NCI-H2081 treated with DMSO at 0.1 percent for 48 hours (cell line): ENCODE measurements around the gene GPC4.
"Not testable (repeated sequence)": the region's sequence is repeated elsewhere in the genome, so short reads cannot be mapped to it uniquely, and the experiment has no call there.

Experiments
- DNase-seq: peaks from one replicate; lab custom pipeline; 2025; lab: John Stamatoyannopoulos, UW

The GPC4 gene

DNA sequence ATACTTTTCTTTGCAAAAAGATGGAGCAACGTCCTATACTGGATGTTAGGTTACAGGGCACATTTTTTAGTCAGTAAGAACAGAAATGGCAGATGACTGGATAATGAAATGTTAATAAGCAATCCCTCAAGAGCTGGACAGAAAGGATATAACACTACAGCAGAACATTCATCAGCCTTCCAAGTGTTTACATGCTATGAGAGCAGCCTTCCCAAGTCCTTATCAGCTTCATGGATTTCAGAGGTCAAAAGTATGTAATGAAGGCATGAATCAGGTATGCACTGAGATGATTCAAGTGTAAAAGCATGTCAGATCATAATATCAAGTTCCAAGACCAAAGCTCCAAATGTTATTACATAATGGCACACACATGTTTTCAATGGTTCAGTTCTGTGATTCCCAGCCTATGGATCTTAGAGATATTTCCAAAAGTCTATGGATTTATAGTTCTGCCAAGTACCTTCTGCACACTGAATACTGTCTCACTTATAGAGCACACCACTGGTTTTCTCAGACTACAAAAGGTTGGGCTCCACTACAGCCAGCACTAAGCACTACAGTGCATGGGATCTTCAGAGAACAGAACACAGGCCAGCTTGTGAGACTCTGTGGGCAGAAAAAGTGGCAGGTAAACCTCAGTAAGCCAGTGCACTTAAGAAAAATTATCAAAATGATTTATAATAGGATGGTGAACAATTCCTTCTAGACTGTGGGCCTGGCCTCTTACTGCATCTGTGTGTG lies 49.2 kb downstream of the GPC4 start:
- no peak for DNase-seq

DNA sequence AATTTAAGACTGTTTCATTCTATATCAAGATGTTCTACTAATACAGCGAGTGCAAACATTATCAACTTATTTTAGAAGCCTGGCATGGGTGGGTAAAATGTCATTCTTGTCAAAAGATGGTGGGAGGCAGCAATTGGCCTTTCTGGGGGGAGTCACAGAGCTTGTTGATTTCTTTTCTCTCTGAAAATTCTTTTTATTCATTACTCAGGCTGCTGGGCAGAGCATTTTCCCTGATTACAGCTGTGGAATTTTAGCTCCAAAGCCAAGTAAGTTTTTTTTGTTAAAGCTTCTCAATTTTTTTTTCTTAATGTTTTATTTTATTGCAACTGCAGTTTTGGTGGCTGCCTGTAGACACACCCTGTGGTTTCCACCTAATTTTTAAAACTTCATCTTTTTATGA lies 50.4 kb downstream of the GPC4 start:
- no peak for DNase-seq

DNA sequence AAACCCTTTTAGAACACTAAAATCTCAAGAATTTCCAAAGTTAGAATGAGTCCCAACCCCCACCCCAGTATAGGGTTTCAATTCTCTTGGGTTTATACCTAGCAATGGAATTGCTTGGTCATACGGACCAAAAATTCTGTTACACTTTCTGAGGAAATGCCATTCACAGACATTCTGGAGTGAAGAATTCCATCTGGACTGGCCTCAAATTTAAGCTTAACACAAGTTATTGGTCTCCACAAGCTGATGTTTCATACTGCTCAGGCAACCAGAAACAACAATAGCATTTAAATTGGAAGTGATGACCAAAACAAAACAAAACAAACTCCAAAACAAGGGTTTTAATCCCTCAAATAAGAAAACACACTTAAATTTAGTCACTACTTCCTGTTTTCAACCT lies 51.1 kb downstream of the GPC4 start:
- DNase-seq: no peak

DNA sequence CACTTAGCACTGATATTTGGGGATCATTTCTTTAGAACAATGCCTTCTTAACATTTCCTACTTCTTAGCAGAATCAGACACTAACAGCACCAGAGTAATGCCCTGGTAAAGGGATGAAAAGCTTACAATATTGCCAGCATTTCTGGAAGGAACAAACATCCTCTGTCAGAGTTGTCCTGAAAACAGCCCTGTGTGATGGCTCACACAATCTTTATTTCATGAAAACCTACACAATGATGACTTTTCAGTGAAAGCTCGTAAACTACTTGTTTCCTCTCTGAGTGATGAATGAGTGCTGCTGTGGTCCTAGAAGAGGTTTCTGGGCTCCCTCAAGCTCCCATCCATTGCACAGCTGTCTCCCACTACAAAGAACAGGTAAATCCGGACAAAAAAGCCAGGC lies 52.8 kb downstream of the GPC4 start:
- DNase-seq: no peak

DNA sequence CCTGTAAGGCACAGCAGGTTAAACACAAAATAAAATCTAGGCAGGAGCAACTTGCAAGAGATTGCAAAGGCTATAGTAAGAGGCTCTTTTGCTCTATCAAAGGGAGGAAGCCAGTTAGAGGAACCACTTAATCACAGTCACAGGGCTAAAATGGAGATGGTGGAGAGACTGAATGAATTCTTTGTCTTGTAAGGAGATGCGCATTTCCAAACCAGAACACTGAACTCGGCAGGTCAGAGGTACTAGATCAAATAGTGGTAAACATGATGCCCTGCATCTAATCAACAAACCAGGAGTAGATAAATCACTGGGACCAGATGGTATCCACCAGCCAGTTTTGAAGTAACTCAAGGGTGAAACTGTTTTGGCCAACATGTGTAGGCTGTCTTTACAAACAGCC lies 55.8 kb downstream of the GPC4 start:
- DNase-seq: no peak

GRCh38 chrX:133353233-133353632 lies 62.1 kb downstream of the GPC4 start:
- DNase-seq: no peak

GRCh38 chrX:133350751-133351150 lies 64.5 kb downstream of the GPC4 start:
- no peak for DNase-seq

DNA sequence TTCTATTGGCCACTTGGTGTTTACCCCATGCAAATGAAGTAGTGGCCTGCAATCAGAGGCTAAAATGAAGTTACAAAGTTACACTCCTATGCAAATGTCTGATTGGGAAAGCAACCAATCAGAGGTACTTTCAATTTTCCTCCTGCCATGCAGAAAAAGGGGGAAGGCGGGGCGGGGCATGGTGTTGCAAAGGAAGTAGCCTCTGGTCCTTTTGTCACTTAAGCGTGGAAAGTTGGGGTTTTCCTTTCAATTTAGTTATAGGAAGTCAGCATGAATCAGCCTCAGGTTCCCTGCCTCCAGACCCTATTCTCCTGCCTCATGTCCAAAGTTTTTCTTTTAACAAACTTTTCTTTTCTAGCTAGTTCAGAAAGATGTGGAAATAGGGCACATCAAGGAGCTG lies 69.3 kb downstream of the GPC4 start:
- no peak for DNase-seq

DNA sequence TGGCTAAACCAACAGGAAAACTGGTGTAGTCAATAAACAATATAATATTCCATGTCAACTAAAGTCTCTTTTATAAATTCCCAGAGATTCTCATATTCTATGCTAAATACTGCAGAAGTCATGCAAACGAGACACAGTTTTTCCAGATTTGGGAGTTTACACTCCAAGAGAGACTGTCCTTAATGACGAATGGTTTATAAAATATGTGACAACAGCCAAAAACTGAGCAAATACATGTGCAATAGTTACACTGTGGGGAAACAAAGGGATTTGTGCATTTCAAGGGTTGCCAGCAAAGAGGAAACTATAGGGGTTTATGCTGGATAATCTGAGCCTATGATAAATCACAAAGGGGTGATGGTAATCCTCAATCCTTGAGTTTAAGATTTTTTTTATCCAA lies 75.7 kb downstream of the GPC4 start:
- no peak for DNase-seq

DNA sequence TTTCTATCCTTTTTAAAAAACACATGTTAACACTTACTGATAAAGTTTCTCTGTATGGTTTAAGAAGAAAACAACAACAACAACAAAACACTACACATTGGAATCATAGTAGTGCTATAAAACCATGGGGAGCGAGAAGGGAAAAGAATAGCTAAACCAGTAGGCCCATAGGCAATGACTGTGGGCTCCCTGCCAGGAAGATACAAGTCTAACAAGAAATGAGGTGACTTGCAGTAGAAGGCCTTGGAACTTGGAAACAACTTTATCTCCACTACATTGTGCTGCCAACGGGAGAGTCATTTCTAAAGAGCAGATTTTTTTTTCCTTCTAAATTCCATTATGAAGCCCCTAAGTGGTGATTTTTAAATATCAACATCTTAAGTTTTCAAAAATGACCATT lies 78.0 kb downstream of the GPC4 start:
- DNase-seq: no peak

DNA sequence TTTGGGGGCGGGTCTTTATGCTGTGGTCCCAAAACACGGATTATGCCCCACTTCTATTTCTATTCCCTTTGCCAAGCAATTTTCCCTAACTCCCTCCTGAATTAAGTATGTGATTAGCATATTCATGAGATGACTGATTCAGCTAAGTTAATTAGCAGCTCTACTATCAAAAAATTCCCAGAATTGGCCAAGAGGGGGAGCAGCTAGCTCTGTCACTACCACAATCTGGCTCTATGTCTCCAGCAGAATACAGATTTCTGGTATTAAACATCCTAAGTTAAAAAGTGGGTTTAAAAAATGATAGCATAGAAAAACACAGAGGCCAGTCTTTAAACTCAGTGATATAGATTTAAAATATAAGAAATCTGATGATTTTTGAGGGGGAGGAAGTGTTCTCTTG lies 80.3 kb downstream of the GPC4 start:
- no peak for DNase-seq

DNA sequence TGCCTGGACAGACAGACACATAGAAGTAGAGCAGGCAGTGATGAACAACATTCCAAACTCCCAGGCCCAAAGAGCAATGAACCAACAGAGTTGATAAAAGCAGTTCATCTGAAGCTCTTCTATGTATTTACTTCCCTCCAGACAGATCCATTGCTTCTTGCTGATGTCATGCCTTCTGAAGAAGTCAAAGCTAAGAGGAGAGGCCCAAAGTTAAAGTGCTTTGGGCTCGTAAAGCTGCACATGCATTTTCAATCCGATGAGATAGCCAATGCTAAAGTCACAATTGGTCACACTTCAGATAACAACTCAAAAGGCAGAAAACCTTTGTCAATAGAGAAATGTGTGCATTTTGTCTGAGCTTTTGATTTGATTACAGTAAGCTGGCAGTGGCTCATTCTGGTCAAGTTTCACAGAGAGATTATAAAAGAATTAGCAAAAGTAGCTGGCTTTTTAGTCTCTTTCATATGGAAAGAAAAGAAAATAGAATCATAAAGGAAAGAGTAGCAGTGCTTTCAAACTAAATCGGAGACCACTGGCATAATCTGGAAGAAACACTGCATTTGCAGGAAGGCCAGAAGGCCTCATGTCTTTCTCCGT lies 82.0 kb downstream of the GPC4 start:
- no peak for DNase-seq

GRCh38 chrX:133332737-133333136 lies 82.6 kb downstream of the GPC4 start:
- no peak for DNase-seq

GRCh38 chrX:133330956-133331355 lies 84.3 kb downstream of the GPC4 start:
- no peak for DNase-seq

GRCh38 chrX:133325422-133325821 lies 89.9 kb downstream of the GPC4 start:
- DNase-seq: no peak

- DNase-seq: no peak
Observed at GRCh38 chrX:133323431-133323830, 91.9 kb downstream of the GPC4 start.

- DNase-seq: not testable (repeated sequence)
Observed at GRCh38 chrX:133322269-133322668, 93.0 kb downstream of the GPC4 start.

DNA sequence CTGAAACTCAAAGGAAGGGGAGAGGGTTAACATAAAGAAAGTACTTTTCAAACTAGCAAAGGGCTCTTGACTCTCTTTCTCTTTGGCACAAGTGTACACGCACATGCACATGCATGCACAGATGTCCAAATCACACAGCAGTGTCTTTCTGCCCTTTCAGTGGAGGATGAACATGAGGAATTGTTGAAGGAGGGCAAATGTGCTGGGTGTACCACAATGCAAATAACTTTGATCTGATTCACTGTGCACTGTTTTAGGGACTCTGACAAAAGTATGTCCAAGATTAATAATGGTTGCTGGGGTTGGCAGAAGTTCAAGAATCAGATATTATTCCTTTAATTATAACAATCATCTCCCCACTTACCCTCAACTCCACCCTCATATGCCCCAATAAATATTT lies 93.8 kb downstream of the GPC4 start:
- DNase-seq: no peak

GRCh38 chrX:133314281-133314680 lies 101.0 kb downstream of the GPC4 start:
- no peak for DNase-seq

DNA sequence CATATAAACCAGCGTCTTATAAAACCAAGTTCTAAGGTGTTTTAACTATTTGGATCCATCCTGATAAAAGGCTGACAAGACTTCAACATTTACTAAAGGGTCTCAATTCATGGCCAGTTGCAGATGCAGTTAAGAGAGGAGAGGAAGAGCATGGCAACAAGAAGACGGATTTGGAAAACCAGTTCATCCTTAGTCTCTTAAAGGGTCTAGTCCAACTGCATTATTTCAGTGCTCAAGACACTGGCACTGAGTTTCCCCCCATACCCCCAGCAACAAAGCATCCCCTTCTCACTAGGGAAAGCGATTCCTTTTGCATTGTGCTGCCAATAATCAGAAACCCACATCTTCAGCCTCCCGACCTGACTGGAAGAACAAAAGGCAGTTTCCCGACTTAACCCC lies 106.8 kb downstream of the GPC4 start:
- no peak for DNase-seq

- no peak for DNase-seq
Observed at GRCh38 chrX:133307637-133308498, 107.4 kb downstream of the GPC4 start.

- DNase-seq: no peak
Observed at GRCh38 chrX:133307094-133307493, 108.2 kb downstream of the GPC4 start.

DNA sequence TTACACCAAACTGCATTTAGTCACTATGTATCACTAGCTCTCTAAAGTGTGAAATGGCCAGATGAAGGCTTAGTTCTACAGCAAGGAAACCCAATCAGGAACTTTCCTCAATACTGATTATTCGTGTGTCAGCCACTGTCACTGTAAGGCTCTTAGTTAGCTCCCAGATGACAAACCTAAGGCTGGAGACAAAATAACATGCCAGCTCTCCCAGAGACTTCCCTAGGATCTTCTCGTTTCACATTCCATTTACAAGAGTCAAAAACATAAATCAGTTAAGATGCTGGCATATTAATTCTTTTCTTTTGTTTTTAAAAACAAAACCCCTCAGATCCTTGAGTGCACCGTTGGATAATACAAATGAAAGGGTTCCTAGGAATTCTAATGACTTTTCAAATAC lies 109.0 kb downstream of the GPC4 start:
- no peak for DNase-seq
